ENCODE measurements around the gene COTL1.
A peak's percentile ranks its signal among the peaks of the same experiment; 100 is the strongest.

COTL1 gene

DNA sequence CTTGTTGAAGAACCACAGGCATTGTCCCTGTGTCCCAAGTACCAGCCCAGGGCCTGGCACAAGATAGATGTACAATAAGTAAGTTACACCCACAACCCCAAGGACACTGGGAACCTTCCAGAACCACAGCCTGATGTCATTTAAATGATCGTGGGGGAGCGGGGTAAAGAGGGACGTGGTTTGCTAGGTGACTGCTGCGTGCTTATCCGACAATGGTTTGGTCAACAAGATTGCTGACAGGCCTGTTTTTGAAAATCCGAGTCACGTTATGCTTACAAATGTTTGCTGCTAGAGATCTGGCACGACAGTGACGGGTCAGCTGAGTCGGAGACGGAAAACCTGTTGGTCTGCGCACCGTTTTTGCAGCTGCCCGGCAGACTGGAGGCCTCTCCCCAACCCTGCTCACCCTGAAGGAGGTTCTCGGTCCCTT, 22.8 kb downstream of the COTL1 start:
- no peak for ATAC-seq

DNA sequence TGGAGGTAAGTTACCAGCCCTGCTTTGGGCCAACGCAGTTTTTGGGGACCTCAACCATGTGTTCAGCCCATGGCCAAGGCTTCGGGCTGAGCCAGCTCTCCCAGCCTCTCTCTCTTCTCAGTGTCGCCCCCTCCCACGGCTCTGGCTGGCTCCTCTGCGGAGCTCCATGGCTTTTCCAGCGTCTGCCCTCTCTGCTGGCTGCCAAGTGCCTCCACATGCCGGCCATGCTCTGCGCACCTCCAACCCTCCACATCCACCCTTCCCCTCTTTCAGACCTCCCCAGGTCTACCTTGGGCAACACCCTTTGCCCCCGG, 23.2 kb downstream of the COTL1 start:
- ATAC-seq: no peak

DNA sequence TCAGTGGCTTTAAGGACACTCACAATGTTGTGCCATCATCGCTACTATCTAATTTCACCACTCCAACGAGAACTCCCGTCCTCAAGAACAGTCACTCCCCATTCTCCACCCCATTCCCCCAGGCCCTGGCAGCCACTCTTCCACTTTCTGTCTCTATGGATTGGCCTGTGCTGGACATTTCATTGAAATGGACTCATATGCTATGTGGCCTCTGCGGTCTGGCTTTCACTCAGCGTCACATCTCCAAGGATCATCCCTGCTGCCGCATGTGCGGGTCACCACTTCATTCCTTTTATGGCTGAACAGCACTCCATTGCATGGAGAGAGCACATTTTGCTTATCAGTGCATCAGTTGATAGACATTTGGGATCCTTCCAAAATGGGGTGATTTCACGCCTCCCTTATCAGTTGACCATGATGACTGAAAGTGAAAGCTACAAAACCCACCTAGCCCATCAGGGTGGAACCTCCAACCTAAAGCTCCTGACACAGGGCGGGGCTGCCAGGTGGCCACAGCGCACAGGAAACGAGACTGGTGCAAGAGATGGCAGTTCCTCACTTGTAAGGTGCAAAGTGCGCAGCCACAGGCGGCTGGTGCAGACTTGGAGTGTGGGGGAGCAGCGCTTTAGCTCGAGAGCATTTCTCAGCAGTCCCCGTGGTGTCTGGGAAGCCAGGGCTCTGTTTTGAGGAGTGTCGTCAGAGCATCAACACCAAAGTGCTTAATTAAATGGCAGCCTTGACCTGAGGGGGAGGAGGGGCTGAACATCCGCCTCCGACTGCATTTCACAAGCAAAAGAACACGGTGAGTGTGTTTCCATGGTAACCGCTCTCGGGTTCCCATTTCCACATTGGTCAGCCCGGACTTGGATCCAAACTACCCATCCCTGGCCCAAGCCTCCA, 23.8 kb downstream of the COTL1 start:
- peak; percentile 64 to 84 for ATAC-seq

DNA sequence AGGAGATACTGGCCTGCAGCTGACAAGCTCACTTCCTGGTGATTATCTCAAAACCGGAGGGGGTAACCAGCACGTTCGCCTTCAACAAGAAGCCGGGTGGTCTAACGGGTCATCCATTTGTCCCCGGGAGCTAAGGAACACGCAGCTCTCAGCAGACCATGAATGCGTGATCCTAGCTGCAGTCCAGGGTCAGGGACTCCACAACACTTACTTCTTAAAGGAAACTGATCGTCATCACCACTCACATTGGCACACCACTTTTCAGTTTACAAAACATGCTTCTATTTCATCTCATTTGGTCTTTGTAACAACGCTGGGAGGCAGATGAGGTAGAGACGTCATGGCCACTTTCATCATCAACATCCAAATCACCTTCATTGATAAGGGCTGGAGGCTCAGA, 25.2 kb downstream of the COTL1 start:
- ATAC-seq: no peak

DNA sequence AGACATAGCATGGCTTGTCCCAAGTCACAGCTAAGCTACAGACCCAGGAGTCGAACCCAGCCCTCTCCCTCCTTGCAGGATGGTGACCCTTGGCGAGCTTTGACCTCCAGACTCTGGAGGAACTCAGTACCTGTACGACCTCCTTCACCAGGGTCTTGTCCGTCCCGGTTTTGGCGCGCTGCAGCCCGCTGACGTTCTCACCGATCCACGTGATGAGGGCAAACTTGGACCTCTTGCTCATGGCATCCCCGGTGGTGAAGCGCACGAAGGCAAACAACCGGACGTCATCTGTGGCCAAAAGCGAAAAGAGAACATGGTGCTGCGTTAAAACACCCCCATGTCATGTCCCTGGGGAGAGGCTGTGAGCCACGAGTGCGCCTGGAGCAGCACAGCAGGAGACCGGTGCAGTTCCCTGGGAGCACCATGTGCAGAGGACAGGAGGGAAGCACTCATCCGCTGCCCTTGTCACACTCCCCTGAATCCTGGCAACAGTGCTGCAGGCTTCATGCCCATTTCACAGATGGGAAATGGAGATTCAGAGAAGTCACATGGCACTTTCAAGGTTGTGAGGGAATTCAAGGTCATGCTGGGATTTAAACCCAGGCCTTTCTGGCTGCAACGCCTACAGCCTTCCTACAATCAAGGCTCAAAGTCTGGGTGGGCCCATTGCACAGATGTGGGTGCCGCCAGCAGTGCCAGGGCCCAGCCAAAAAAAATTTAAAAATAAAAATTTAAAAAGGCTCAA, 27.7 kb downstream of the COTL1 start:
- ATAC-seq: no peak

DNA sequence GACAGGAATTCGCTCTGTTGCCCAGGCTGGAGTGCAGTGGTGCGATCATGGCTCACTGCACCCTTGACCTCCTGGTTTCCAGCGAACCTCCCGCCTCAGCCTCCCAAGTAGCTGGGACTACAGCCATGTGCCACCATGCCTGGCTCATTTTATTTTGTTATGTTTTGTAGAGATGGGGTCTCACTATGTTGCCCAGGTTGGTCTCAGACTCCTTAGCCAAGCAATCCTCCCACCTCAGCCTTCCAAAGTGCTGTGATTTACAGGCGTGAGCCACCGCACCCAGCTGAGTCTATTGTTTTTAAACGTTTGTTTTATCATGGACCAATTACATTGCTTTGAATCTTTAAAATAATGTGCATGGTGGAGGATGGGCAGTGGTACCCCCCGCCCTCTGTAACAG, 28.9 kb downstream of the COTL1 start:
- no peak for ATAC-seq

DNA sequence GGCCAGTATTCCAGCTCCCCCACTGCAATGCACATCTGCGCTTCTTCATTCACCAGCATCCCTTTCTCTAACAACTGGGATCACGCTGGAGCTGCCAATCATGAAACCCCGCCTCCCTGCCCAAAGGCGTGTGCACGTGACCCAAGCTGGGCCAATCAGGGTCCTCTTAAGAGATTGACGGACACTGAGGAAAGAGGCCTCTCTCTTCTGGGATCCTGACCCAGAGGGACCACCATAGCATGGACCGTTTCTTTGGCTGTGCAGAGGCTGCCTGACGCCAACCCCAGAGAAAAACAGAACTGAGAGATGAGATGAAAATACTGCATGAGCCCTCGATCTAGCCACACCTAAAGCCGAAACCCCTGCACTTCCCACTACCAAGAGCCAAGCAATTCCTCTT, 32.0 kb downstream of the COTL1 start:
- ATAC-seq: no peak

DNA sequence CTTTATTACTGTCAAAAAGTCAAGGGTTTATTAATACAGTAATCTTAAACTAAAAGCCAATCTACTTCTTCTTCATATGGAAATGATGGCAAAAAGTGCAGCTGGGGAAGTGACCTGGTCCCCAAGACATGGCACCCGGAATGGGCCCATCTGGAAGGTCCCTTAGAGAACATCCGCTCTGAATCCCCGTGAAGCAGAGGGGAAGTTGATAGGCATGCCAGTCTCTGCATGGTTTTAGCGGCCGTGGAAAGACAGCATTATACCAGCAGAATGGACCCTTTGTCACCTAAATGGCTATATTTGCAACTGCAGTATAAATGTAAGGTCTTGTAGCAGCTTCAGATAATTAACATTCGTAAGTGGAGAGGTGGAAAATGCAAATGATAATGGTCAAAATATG, 32.4 kb downstream of the COTL1 start:
- ATAC-seq: no peak

DNA sequence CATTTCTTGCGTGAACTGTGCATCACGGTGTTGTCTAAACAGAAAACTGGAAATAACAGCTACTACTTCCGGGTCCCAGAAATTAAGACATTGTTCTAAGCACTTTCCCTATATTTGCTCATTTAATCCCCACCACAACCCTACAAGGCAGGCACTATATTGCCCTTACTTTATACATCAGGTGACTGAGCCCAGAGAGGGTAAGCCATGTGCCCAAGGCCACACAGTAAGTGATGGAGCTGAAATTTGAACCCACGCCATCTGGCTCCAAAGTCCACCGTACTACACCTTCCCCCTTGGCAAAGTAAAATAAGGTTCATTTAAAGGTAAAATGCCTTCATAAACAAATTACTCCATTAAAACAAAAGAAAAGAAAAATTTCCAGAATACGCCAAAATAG, 33.2 kb downstream of the COTL1 start:
- ATAC-seq: no peak

DNA sequence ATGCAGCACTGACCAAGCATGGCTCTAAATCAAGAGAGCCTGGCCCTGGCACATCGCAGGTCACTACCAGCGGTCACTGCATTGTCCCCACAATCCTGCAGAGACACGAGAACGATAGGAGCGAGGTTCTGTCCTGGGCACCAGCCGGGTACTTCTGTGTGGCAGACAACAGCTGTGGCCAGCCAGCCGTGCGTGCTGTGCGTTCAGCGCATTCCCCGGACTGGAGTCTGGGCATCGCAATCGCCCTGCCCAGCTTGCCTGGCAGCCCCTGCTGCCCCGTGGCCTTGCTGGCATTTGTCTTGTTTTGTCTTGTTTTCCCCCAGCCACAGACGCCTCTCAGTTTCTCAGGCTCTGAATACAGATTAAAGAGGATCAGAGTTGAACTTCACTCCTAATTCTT, 33.9 kb downstream of the COTL1 start:
- ATAC-seq: no peak

DNA sequence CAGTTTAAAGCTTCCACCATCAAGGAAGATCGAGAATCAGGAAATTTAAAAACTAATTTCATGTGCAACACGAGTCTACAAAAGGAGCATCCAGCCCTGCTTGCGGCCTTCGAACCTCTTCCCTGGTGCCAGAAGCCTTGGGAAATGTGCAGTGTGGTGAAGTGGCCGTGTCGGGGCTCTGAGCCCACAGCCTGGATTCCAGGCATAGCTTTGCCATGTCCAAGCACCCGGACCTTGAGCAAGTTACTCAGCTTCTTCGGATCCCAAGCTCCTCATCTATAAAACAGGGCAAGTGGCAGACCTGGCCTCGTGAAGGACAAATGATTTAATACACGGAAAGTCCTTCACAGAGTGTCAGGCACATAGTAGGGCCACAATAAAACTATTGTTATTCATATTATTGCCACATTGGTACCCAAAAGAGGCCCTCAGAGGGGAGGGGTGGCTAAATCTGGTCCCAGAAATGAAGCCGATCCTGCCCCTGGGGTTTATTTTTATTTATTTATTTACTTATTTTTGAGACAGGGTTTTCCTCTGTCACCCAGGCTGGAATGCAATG, 34.8 kb downstream of the COTL1 start:
- no peak for ATAC-seq

DNA sequence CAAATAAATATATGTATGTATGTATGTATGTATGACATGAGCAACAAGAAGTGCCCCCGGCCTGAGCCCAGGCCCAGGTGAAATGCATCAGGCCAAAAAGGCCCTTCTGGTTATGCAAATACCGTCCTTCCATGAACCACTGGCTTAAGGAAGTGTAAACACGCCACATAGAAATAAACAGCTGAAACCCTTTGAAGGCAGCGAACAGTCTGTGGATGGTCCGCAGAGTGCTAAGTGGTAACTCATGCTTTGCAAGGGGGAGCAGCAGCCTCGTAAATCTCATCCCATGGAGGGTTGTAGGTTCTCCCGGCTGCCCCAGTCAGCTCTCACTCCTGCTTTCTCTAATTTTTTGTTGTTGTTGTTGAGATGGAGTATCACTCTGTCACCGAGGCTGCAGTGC, 36.7 kb downstream of the COTL1 start:
- ATAC-seq: no peak

DNA sequence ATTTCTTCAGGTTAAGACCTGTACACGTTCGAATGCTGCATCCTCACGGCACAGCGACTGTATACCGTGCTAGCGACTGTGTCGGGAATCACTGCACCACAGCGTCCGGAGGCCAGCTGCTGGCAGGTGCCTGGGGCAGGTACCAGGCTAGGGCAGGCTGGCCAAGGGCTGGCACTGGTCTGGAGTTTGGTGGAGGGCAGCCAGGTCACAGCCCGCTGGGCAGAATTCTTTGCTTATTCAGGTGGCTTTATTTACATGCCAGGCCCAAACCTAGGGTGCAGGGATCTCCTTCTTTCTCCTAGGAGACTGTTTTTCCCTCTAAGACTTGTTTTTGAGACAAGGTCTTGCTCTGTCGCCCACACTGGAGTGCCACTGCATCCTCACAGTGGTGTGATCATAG, 37.9 kb downstream of the COTL1 start:
- ATAC-seq: no peak

DNA sequence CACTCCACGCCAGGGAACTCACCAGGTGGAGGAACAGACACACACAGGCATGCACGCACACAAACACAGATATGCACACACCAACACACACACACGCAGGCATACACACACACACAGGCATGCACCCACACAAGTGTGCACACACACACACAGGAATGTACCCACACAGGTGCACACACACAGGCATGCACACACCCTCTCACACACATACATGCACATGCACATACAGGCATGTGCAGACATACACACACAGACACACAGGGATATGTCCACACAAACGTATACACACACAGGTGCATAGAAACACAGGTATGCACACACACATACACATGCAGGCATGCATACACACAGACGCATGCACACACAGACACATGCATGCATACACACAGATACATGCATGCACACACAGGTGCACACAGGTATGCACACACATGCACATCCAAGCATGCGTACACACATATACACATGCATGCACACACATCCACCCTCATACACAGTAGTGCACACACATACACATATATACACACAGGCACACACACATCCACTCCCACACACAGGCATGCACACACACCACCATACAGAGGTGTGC, 39.2 kb downstream of the COTL1 start:
- no peak for ATAC-seq

DNA sequence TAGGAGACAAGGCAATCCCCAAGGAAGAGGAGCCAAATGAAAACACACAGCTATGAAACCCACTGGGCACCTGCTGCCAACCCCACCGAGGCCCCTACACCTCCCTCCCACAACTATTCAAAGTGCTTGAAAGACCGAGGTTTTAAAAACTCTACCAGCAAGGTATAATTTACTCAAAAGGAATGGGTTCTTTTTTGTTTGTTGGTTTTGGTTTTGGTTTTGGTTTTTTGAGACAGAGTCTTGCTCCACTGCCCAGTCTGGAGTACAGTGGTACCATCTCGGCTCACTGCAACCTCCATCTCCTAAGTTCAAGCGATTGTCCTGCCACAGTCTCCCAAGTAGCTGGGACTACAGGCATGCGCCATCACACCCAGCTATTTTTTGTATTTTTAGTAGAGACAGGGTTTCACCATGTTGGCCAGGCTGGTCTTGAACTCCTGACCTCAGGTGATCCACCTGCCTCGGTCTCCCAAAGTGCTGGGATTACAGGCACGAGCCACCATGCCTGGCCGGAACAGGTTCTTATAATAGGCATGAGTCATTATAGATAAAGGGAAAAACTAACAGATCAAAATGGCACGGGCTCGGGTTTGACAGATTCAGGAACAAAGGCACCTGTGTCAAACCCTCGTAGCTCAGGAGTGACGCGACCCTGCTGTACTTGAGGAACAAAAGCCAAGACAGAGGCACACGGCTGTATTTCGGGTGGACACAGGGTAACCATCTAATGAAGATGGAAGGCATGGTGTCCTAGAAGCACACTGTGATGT, 40.7 kb downstream of the COTL1 start:
- ATAC-seq: no peak

DNA sequence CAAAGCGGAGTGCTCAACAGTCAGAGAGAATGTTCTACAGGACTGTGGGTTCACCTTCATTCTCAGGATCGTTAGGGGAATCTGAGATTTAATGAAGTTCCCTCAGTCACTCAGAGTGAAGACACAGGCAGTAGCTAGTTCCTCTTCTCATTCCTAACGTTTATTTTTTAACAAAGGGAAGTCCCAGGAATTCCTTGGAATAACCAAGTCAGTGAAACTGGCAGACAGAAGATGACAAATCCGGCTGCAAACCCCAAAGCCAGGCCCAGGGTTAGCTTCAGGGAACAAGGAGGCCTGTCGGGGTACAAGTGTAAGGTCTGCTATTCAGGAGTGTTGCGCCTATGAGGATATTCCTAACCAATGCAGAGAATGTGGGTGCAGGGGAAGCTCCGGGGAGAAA, 42.0 kb downstream of the COTL1 start:
- ATAC-seq: no peak

DNA sequence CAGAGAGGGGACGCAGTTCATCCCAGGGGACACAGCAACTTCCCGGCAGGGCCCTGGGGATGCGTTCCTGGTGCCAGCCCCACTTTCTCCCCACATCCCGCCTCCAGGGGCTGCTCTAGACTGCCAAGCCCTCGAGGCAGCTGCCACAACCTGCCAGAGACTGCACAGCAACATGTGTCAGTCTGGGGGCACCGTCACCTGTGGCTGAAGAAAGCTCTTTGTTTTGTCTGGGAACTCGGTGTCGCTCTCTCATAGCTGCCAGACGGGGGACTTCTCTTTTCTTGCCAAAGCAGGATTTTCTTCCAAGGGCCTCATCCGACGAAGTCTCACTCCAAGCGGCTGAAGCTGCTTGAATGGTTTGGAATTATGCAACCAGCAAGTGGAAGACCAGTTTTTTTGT, 43.7 kb downstream of the COTL1 start:
- no peak for ATAC-seq

DNA sequence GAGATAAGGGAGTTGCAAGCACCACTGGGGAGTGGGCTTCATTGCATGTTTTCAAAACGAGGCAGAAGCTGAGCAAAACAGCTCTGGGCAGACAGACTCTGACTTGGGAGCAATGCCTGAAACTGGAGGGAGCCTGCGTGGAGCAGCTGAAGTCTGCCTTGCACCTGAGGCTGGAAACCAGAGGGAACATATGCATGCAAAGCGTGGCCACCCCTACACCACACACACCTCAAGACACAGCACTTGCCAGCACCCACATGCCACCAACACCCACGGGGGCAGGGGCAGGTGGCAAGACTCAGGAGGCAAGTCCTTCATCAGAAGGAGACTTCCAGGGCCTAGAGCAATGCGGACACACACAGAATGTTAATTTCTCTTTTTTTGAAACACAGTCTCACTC, 45.8 kb downstream of the COTL1 start:
- no peak for ATAC-seq

DNA sequence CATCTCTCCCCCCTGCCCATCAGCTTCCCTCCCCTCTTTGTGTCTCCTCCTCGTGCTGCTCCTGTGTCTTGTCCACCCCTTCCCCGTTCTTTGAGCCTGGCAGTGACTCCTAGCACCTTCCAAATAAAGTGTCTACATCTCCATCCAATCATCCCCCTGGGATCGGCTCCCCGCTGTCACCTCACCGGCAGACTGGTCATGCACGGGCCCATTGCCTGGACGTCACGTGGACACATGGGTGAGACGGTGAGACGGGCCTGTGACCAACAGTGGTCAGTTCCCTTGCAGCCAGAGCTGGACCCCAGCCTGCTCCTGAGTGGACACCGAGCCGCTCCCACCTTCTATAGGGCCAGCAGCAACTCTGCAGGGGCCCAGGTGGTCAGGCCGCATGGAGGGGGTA, 46.4 kb downstream of the COTL1 start:
- ATAC-seq: no peak

DNA sequence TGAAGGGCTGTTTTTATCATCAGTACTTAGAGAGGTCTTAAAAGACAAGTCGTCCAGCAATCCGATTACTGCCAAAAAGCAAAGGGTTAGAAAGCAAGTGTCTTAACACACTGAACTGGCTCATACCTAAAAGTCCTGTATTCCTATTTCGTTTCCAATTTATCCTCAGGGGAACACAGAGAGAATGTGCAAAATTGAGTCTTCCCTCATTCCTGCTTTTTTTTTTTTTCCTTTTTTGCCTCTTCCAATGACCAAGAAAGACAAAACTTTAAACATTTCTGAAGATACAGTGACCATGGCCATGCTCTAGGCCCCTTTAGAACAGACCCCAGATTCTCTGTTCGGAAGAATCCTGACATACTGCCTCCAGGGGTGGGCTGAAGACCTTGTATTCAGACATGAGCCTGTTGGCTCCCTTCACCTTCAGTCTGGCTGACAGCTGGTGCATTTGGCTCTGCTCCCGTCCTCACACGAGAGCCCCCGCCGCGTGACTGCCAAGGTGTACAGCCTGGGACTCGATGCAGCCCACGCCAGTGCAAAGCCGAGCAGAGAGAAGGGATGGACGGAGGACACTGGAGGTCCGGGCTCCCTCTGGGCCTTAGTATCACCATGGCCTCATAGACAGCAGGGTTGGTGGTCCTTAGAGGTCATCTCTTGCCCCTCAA, 47.0 kb downstream of the COTL1 start:
- no peak for ATAC-seq

DNA sequence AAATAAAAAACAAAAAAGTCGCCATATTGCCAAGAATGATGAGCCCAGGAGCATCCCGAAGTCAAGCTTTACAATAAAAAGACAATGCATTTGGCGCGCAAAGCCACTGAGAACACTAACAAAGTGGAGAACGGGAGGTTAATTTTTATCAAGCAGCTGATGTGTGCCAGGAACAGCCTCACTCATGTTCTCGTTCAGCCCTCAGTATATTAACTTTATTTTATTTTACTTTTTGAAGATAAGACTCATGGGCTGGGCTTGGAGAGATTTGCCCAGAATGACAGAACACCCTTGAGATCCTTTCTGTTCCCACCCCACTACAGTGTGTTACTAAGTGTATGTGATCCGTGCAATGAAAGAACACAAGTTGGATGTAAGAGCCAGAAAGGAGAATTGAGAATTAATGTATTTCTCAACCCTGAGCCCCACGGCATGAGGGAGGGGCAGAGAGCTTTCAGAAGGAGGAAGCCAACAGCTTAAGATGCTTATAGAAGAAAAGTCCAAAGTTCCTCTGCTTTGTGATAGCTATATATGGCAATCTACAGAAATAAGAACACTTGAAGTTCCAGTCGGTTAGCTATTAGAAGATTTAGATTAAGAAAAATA, 48.4 kb downstream of the COTL1 start:
- no peak for ATAC-seq

DNA sequence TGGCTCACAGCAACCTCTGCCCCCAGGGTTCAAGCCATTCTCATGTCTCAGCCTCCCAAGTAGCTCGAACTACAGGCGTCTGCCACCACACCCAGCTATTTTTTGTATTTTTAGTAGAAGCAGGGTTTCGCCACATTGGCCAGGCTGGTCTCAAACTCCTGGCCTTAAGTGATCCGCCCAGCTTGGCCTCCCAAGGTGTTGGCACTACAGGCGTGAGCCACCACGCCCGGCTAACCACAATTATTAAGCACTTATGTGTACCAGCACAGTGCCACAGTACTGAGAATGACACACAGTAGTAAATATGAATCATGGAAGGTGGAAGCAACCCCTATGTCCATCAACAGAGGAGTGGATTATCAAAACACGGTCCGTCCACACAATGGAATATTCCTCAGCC, 49.8 kb downstream of the COTL1 start:
- no peak for ATAC-seq
